Anterior cingulate cortex (tissue), 58 donors: Measurements from ENCODE around the gene ZNF526.

Experiments used
- DNase-seq, 58 donors: peaks; one replicate each; lab custom pipeline; 2025; lab: John Stamatoyannopoulos, UW

The ZNF526 gene

GRCh38 chr19:42219812-42220750, at the start of gene ZNF526:
ZNF526 (plus strand) TSS chr19:42220312; CDS start chr19:42224404, 4,092 bp downstream.
- peak; percentile 65 to 98 (median 96) for DNase-seq

- no peak for DNase-seq
These were observed 49.4 kb upstream of the ZNF526 start for GRCh38 chr19:42170715-42171114.

- DNase-seq = no peak
These were observed 47.9 kb upstream of the ZNF526 start for GRCh38 chr19:42172261-42172660.

GRCh38 chr19:42173695-42174094, 46.4 kb upstream of the ZNF526 start:
- no peak for DNase-seq

GRCh38 chr19:42174188-42174587, 45.9 kb upstream of the ZNF526 start:
- DNase-seq = no peak

- DNase-seq = no peak
These were observed 45.0 kb upstream of the ZNF526 start for GRCh38 chr19:42174958-42175734.

GRCh38 chr19:42175952-42176648, 44.0 kb upstream of the ZNF526 start:
- peak in 28 of 58 donors; percentile 3 to 55 (median 26) for DNase-seq

GRCh38 chr19:42176649-42176989, 43.5 kb upstream of the ZNF526 start:
- DNase-seq = peak in 5 of 58 donors; percentile 37 to 74 (median 56)

GRCh38 chr19:42176990-42177685, 43.0 kb upstream of the ZNF526 start:
- DNase-seq = peak; percentile 12 to 91 (median 70)

GRCh38 chr19:42177686-42178019, 42.5 kb upstream of the ZNF526 start:
- DNase-seq = no peak

- peak in 1 of 58 donors; percentile 8 for DNase-seq
These were observed 41.1 kb upstream of the ZNF526 start for GRCh38 chr19:42178791-42179674.

- DNase-seq = peak in 55 of 58 donors; percentile 4 to 84 (median 58)
These were observed 35.7 kb upstream of the ZNF526 start for GRCh38 chr19:42184401-42184861.

- no peak for DNase-seq
These were observed 34.8 kb upstream of the ZNF526 start for GRCh38 chr19:42185277-42185676.

GRCh38 chr19:42188665-42189064, 31.4 kb upstream of the ZNF526 start:
- DNase-seq = no peak

- no peak for DNase-seq
These were observed 31.0 kb upstream of the ZNF526 start for GRCh38 chr19:42189133-42189532.

- no peak for DNase-seq
These were observed 28.8 kb upstream of the ZNF526 start for GRCh38 chr19:42191330-42191729.

GRCh38 chr19:42191855-42192254, 28.3 kb upstream of the ZNF526 start:
- no peak for DNase-seq

- DNase-seq = no peak
These were observed 26.8 kb upstream of the ZNF526 start for GRCh38 chr19:42193294-42193693.

- DNase-seq = no peak
These were observed 26.4 kb upstream of the ZNF526 start for GRCh38 chr19:42193706-42194105.
